Measurements from ENCODE around the gene PARVB. TPM values are rescaled to one million over a fixed set of nuclear protein-coding genes. Genes with fewer than 3 reads are reported as not detected.

Gene PARVB
- total and polyA plus RNA-seq, 2 of the 8 experiments (the other 6 are each of a cell fraction or from before 2014, with no cell fraction given), result 14.5 to 18.6 TPM

- Histone ChIP-seq H4K5ac (ENCODE audit: insufficient read length, low read depth, low read length) (no peak overlapping the region), H3K4me1 (replicated peaks in 1 of 4; ENCODE audit: control insufficient read depth in 3 of 4, insufficient read depth in 4 of 4, low read length in 3 of 4) (peaks cover 0 to 6% (median 0%) of the 10 kb centered on the region in 4 experiments; a peak in 1 of 7 replicates), H3K27ac (ENCODE audit: low read depth, low read length) (no peak overlapping the region), H3K36me3 (ENCODE audit: control insufficient read depth in 2 of 4, insufficient read depth in 4 of 4, low read length in 3 of 4) (no peaks in the 10 kb centered on the region), H3K23me2 (ENCODE audit: low read depth, low read length) (no peaks in the 10 kb centered on the region), H2AK5ac (ENCODE audit: low read depth, low read length) (no peak overlapping the region), H2BK120ac (replicated peaks; ENCODE audit: low read depth, low read length) (no peak overlapping the region), H3K9me3 (ENCODE audit: insufficient read depth in 2 of 2, low read depth in 1 of 2, low read length in 1 of 2) (no peaks in the 10 kb centered on the region), H3K27me3 (replicated peaks in 1 of 4; ENCODE audit: control insufficient read depth in 3 of 4, extremely low read depth in 1 of 4, insufficient read depth in 3 of 4, low read length in 3 of 4) (no peaks in the 10 kb centered on the region), H3K9ac (replicated peaks in 1 of 4; ENCODE audit: extremely low read depth in 1 of 4, low read depth in 3 of 4, low read length in 3 of 4) (no peak overlapping the region), H2BK5ac (ENCODE audit: low read depth, low read length) (no peak overlapping the region), H4K8ac (ENCODE audit: extremely low read depth, insufficient read depth, low read length) (0 out of 2 replicates have a peak overlapping the region, but pooled peaks have one; percentile 57), H4K20me1 (replicated peaks in 1 of 2; ENCODE audit: control insufficient read depth in 1 of 2, insufficient read depth in 2 of 2, low read length in 2 of 2) (no peaks in the 10 kb centered on the region), H3K56ac (replicated peaks; ENCODE audit: insufficient read length, low read depth, low read length) (no peak overlapping the region), H4K91ac (replicated peaks; ENCODE audit: insufficient read length, low read length) (no peak overlapping the region), H3K79me2 (ENCODE audit: control insufficient read depth in 1 of 2, insufficient read depth in 2 of 2, low read length in 2 of 2) (no peaks in the 10 kb centered on the region), H3K79me1 (ENCODE audit: low read depth, low read length) (no peaks in the 10 kb centered on the region), H2BK20ac (ENCODE audit: low read length) (no peak overlapping the region), H3K4ac (replicated peaks; ENCODE audit: insufficient read length, low read depth, low read length) (no peak overlapping the region), H3K4me2 (ENCODE audit: insufficient read depth in 1 of 2, low read depth in 2 of 2, low read length in 2 of 2) (no peak overlapping the region), H2BK12ac (ENCODE audit: low read depth, low read length) (no peak overlapping the region), H3K4me3 (ENCODE audit: extremely low read depth in 1 of 4, insufficient read depth in 2 of 4, low read depth in 3 of 4, low read length in 4 of 4) (no peak overlapping the region), H3K23ac (ENCODE audit: insufficient read length) (no peak overlapping the region), H2AFZ (ENCODE audit: low read length) (no peak overlapping the region), H3K18ac (ENCODE audit: extremely low read depth, low read length) (no peak overlapping the region), H3K14ac (ENCODE audit: insufficient read length) (no peak overlapping the region), H2BK15ac (ENCODE audit: low read length) (no peak overlapping the region)
- DNase-seq (ENCODE audit: low read depth in 1 of 2, low spot score in 2 of 2) (no peak), FAIRE-seq (no peak)
- WGBS, 2 experiments (ENCODE audit: extremely low coverage in 1 of 2, insufficient coverage in 1 of 2, insufficient read length in 1 of 2, insufficient replicate concordance in 2 of 2, low coverage in 1 of 2, low lambda C conversion rate in 2 of 2, missing lambda C conversion rate in 1 of 2), result 94% methylated on average over 9 of the region's 12 CpGs; no CpG with 5 or more reads in 1 of the 2 experiments
- TF ChIP-seq RAD21 (IDR thresholded peaks at IDR 0.05 in 1 of 2, conservative IDR thresholded peaks at IDR 0.05 in 1 of 2; ENCODE audit: low read depth in 2 of 2, low read length in 2 of 2) (no peak), TCF12 (IDR thresholded peaks at IDR 0.05; ENCODE audit: low read depth, low read length) (no peak), HDAC6 (IDR thresholded peaks at IDR 0.05; ENCODE audit: low read depth, low read length) (no peak), USF2 (IDR thresholded peaks at IDR 0.05; ENCODE audit: low read length) (no peak), FOSL1 (IDR thresholded peaks at IDR 0.05; ENCODE audit: insufficient read depth, low read depth, low read length) (no peak), KDM5A (IDR thresholded peaks at IDR 0.05; ENCODE audit: low read length) (no peak), KDM1A (IDR thresholded peaks at IDR 0.05; ENCODE audit: borderline replicate concordance, low read length) (no peak), EZH2 (IDR thresholded peaks at IDR 0.05; ENCODE audit: low read depth, low read length, severe bottlenecking) (no peak)
- ChIA-PET POLR2A (ENCODE audit: partially characterized antibody) (no interaction called here), CTCF (ENCODE audit: partially characterized antibody) (interaction anchor here (0.6 to 1.4 kb wide), 2 partner anchors 105 to 608 kb away, joined by 5 to 6 read pairs; no protein-coding TSS in a partner anchor)
These were observed 163.6 kb downstream of the PARVB start for GRCh38 chr22:44187652-44188230.
